Neuronal stem cell (in vitro differentiated cells): Measurements from ENCODE around the gene CISH.
A peak's percentile ranks its signal among the peaks of the same experiment; 100 is the strongest.

Source experiments
- DNase-seq: peaks from one replicate; pipeline ENCODE4 v3.0.0-alpha.2; 2013; ENCODE audit warnings: low spot score
- H2AFZ ChIP-seq: one replicate; pipeline ENCODE4 v1.6.1; 2013; ENCODE audit warnings: mild to moderate bottlenecking, low read length, inconsistent platforms
- H2AK5ac ChIP-seq: 2 replicates; pipeline ENCODE4 v1.6.1; 2013; ENCODE audit warnings: low read depth, mild to moderate bottlenecking, inconsistent platforms, low read length, moderate library complexity, mixed read lengths
- H2BK120ac ChIP-seq: 2 replicates; pipeline ENCODE4 v1.6.1; 2013; ENCODE audit warnings: low read depth, mild to moderate bottlenecking, inconsistent platforms, low read length, moderate library complexity, mixed read lengths
- H2BK12ac ChIP-seq: one replicate; pipeline ENCODE4 v1.6.1; 2013; ENCODE audit warnings: low read length, inconsistent platforms
- H2BK15ac ChIP-seq: 2 replicates; pipeline ENCODE4 v1.6.1; 2013; ENCODE audit warnings: mild to moderate bottlenecking, low read length, inconsistent platforms, mixed read lengths
- H2BK5ac ChIP-seq: one replicate; pipeline ENCODE4 v1.6.1; 2013; ENCODE audit warnings: inconsistent platforms, mild to moderate bottlenecking, low read length, moderate library complexity
- H3K14ac ChIP-seq: one replicate; pipeline ENCODE4 v1.6.1; 2013; ENCODE audit warnings: low read length, inconsistent platforms
- H3K18ac ChIP-seq: 2 replicates; pipeline ENCODE4 v1.6.1; 2013; ENCODE audit warnings: low read length, inconsistent platforms
- H3K23ac ChIP-seq: 2 replicates; pipeline ENCODE4 v1.6.1; 2013; ENCODE audit warnings: low read depth, mild to moderate bottlenecking, mixed read lengths, low read length, inconsistent platforms; ENCODE audit not compliant: poor library complexity
- H3K27ac ChIP-seq: replicated peaks from 3 replicates; pipeline ENCODE4 v1.5.1; 2013; ENCODE audit warnings: low read length, inconsistent platforms
- H3K27me3 ChIP-seq, 3 experiments: 2 replicates each; pipeline ENCODE4 v1.6.1; 2013; ENCODE audit warnings: low read length in 3 of 3, mild to moderate bottlenecking in 2 of 3, inconsistent platforms in 1 of 3, low read depth in 1 of 3, mixed read lengths in 1 of 3, moderate library complexity in 1 of 3; ENCODE audit not compliant: control insufficient read depth in 3 of 3, insufficient read depth in 3 of 3
- H3K36me3 ChIP-seq, 2 donors: replicated peaks in 1 of 2; 2 replicates each; pipeline ENCODE4 v1.6.1; 2013; ENCODE audit warnings: low read length in 2 of 2; ENCODE audit not compliant: control insufficient read depth in 2 of 2, insufficient read depth in 2 of 2
- H3K4ac ChIP-seq: 2 replicates; pipeline ENCODE4 v1.6.1; 2013; ENCODE audit warnings: inconsistent platforms, mild to moderate bottlenecking, low read length, moderate library complexity
- H3K4me1 ChIP-seq, 2 donors: 1 replicate in 1 of 2; 2 replicates in 1 of 2; pipeline ENCODE4 v1.6.1; 2013; ENCODE audit warnings: low read length in 2 of 2, low read depth in 1 of 2; ENCODE audit not compliant: control insufficient read depth in 2 of 2, insufficient read depth in 1 of 2
- H3K4me2 ChIP-seq: one replicate; pipeline ENCODE4 v1.6.1; 2013; ENCODE audit warnings: mild to moderate bottlenecking, low read length, inconsistent platforms; ENCODE audit not compliant: insufficient read depth, poor library complexity, severe bottlenecking
- H3K4me3 ChIP-seq, 2 donors: 2 replicates each; pipeline ENCODE4 v1.5.1; 2013; ENCODE audit warnings: low read length in 2 of 2, mild to moderate bottlenecking in 2 of 2, inconsistent platforms in 1 of 2, moderate library complexity in 1 of 2
- H3K79me1 ChIP-seq: one replicate; pipeline ENCODE4 v1.6.1; 2013; ENCODE audit warnings: low read depth, mild to moderate bottlenecking, inconsistent platforms, low read length, moderate library complexity
- H3K9ac ChIP-seq: one replicate; pipeline ENCODE4 v1.6.1; 2013; ENCODE audit warnings: mild to moderate bottlenecking, low read depth, low read length, inconsistent platforms; ENCODE audit not compliant: poor library complexity
- H3K9me3 ChIP-seq, 2 donors: replicated peaks in 1 of 2; 2 replicates each; pipeline versions ENCODE3 to v1.6.1; 2013; ENCODE audit warnings: low read length in 2 of 2, mild to moderate bottlenecking in 2 of 2, inconsistent platforms in 1 of 2, low read depth in 1 of 2, mixed read lengths in 1 of 2, moderate library complexity in 1 of 2; ENCODE audit not compliant: control insufficient read depth in 2 of 2, insufficient read depth in 1 of 2
- H4K8ac ChIP-seq: one replicate; pipeline ENCODE4 v1.6.1; 2013; ENCODE audit warnings: low read depth, mild to moderate bottlenecking, inconsistent platforms, low read length, moderate library complexity
- H4K91ac ChIP-seq: one replicate; pipeline ENCODE4 v1.6.1; 2013; ENCODE audit warnings: low read length, low read depth, mild to moderate bottlenecking, inconsistent platforms; ENCODE audit not compliant: poor library complexity
- WGBS, 2 donors: extraction: QIAGEN DNeasy Blood & Tissue Kit; methylation state at CpG; one replicate each; pipeline ENCODE4 v1.1.7; 2013; ENCODE audit warnings: missing lambda C conversion rate in 2 of 2, mixed read lengths in 1 of 2; ENCODE audit not compliant: insufficient read length in 2 of 2, insufficient replicate concordance in 1 of 2; ENCODE audit errors: extremely low coverage in 2 of 2; 5-methylcytosine and 5-hydroxymethylcytosine counted together

Gene CISH

GRCh38 chr3:50571486-50571885, 40.1 kb downstream of the CISH start:
- Histone ChIP-seq H3K14ac (no peak overlapping the region), H3K23ac (no peak overlapping the region), H4K8ac (no peak overlapping the region), H2BK5ac (no peak overlapping the region), H2BK120ac (no peak overlapping the region), H2BK12ac (no peak overlapping the region), H3K27me3 (peaks cover 0 to 18% (median 4%) of the 10 kb centered on the region in 3 experiments), H3K27ac (no peak overlapping the region), H2BK15ac (no peak overlapping the region), H4K91ac (no peak overlapping the region), H3K4me1 (peaks cover 5 to 9% of the 10 kb centered on the region in 2 donors), H3K18ac (no peak overlapping the region), H3K4me2 (no peak overlapping the region), H3K4me3 (no peak overlapping the region), H3K79me1 (no peaks in the 10 kb centered on the region), H3K9ac (no peak overlapping the region), H3K36me3 (peaks cover 1 to 19% of the 10 kb centered on the region in 2 donors), H3K9me3 (no peaks in the 10 kb centered on the region), H2AK5ac (no peak overlapping the region), H3K4ac (no peak overlapping the region), H2AFZ (no peak overlapping the region)
- no CpG with 5 or more reads among the region's 4 CpGs for WGBS, 2 donors
- DNase-seq: no peak

DNA sequence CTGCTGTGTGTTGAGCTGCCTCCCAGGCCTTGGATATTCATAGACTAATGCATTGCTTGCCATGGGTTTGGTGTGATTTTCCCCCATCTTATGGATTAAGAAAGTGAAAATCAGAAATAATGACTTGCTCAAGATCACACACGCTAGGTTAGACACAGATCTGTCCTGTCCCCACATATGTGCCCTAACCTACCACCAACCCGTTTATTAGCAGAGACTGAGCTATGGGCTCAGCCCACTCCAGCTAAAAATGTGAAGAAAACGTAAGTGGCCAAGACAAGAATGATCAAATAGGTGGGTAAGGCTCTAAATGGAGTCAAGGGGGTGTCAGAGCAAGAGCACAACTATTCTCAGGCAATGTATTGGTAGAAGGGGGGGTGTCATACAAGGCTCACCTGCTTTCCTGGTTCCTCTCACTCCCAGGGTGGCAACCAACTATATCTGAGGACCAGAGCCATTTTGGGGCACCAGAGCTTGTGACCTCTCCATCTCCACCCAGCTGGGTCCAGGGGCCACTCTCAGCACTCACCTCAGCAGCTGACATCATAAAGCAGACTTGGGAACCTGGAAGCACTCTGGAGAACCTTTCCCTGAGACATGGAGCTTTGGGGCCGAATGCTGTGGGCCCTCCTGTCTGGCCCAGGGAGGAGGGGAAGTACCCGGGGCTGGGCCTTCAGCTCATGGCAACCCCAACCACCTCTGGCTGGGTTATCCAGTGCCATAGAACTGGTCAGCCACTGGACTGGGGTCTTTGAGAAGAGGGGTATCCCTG, 40.9 kb downstream of the CISH start:
- no peak for DNase-seq
- Histone ChIP-seq H2BK120ac (no peak overlapping the region), H3K4ac (no peak overlapping the region), H3K27me3 (peaks cover 0 to 25% (median 4%) of the 10 kb centered on the region in 3 experiments), H2BK15ac (no peak overlapping the region), H4K8ac (no peak overlapping the region), H3K9ac (no peak overlapping the region), H3K79me1 (no peaks in the 10 kb centered on the region), H3K9me3 (no peaks in the 10 kb centered on the region), H2AK5ac (no peak overlapping the region), H3K23ac (no peak overlapping the region), H3K18ac (no peak overlapping the region), H3K27ac (no peak overlapping the region), H2BK5ac (no peak overlapping the region), H3K4me3 (peak overlapping the region in 1 of 2 donors; percentile 96), H2AFZ (no peak overlapping the region), H3K4me1 (peaks cover 5 to 9% of the 10 kb centered on the region in 2 donors), H3K36me3 (peaks cover 1 to 18% of the 10 kb centered on the region in 2 donors), H2BK12ac (no peak overlapping the region), H3K14ac (no peak overlapping the region), H4K91ac (no peak overlapping the region), H3K4me2 (no peak overlapping the region)
- WGBS, 2 donors: no CpG with 5 or more reads among the region's 5 CpGs

GRCh38 chr3:50568947-50569749, 42.4 kb downstream of the CISH start, which contains the start of gene HEMK1:
Gene HEMK1, plus strand, starts transcription at chr3:50569522. Its CDS starts 1,583 bp downstream, at chr3:50571105.
- Histone ChIP-seq H3K14ac (peak within 1 kb of the TSS; percentile 64), H3K79me1 (no peaks in the 10 kb centered on the region), H3K9me3 (no peaks in the 10 kb centered on the region), H3K27me3 (peaks cover 0 to 41% (median 4%) of the 10 kb centered on the region in 3 experiments), H3K27ac (peak within 1 kb of the TSS; percentile 92), H4K8ac (no peak within 1 kb of the TSS), H2BK120ac (no peak within 1 kb of the TSS), H2BK15ac (peak within 1 kb of the TSS; percentile 45), H2AK5ac (peak within 1 kb of the TSS; percentile 48), H3K4me1 (peaks cover 5 to 9% of the 10 kb centered on the region in 2 donors), H3K9ac (peak within 1 kb of the TSS; percentile 90), H3K4ac (no peak within 1 kb of the TSS), H3K4me2 (peak within 1 kb of the TSS; percentile 95), H3K4me3 (peak within 1 kb of the TSS; percentile 91 to 96), H3K23ac (peak within 1 kb of the TSS; percentile 25), H4K91ac (no peak within 1 kb of the TSS), H2BK5ac (peak within 1 kb of the TSS; percentile 67), H3K18ac (peak within 1 kb of the TSS; percentile 97), H3K36me3 (peaks cover 1 to 15% of the 10 kb centered on the region in 2 donors), H2BK12ac (no peak within 1 kb of the TSS), H2AFZ (peak within 1 kb of the TSS; percentile 100)
- peak; percentile 92 for DNase-seq
- WGBS, 2 donors: no CpG with 5 or more reads among the region's 55 CpGs
